ENCODE results near the gene OXSR1.

DNA sequence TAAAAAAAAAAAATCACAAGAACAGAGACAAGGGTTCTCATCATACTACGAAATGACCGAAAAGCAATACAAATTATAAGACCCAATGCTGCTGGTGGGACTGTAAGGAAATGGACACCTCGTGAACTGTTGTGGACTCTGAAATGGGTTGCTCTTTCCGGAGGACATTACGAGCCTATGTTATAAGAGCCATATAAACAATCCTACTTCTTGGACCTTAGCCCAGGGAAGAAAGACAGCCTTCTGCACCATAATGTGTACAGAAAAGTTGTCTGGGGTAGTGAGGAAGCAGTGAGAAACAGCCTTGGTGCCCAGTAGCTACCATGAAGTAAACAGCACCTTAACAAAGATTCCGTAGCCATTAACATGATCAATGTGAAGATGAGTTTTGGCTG lies 119.4 kb downstream of the OXSR1 start:
- TF ChIP-seq CTCF (IDR thresholded peaks at IDR 0.05; ENCODE audit: low read depth, low read length) = no peak
- no peak for TF ChIP-seq EZH2phosphoT487 (IDR thresholded peaks at IDR 0.05; ENCODE audit: low read depth)
